Stimulated activated CD8-positive, alpha-beta memory T cell treated with anti-CD3 and anti-CD28 coated beads, Interleukin-7, amount 100 ng/mL, for 1 hour (primary cell): ENCODE results near the gene ZNF408.

Experiments used
- DNase-seq, 2 donors: peaks; one replicate each; pipeline ENCODE4 v3.0.0-alpha.2; 2020; ENCODE audit warnings: low read depth in 2 of 2

The ZNF408 gene

GRCh38 chr11:46727952-46728658 lies 27.3 kb downstream of the ZNF408 start:
- no peak for DNase-seq

- DNase-seq, result no peak
Observed at GRCh38 chr11:46728659-46729040, 27.8 kb downstream of the ZNF408 start.

- DNase-seq, result no peak
Observed at GRCh38 chr11:46729110-46730027, 28.5 kb downstream of the ZNF408 start.

- DNase-seq, result no peak
Observed at GRCh38 chr11:46731545-46731944, 30.7 kb downstream of the ZNF408 start.

- DNase-seq, result no peak
Observed at GRCh38 chr11:46733234-46733633, 32.4 kb downstream of the ZNF408 start.

GRCh38 chr11:46736146-46736545 lies 35.3 kb downstream of the ZNF408 start:
- no peak for DNase-seq

- no peak for DNase-seq
Observed at GRCh38 chr11:46736615-46737014, 35.8 kb downstream of the ZNF408 start.

GRCh38 chr11:46737699-46738098 lies 36.9 kb downstream of the ZNF408 start:
- no peak for DNase-seq

- no peak for DNase-seq
Observed at GRCh38 chr11:46738887-46739286, 38.1 kb downstream of the ZNF408 start.

GRCh38 chr11:46741600-46742484 lies 41.0 kb downstream of the ZNF408 start:
- DNase-seq, result no peak

- DNase-seq, result no peak
Observed at GRCh38 chr11:46743043-46743442, 42.2 kb downstream of the ZNF408 start.

- no peak for DNase-seq
Observed at GRCh38 chr11:46743693-46744339, 43.0 kb downstream of the ZNF408 start.

- DNase-seq, result no peak
Observed at GRCh38 chr11:46745328-46745727, 44.5 kb downstream of the ZNF408 start.

- DNase-seq, result no peak
Observed at GRCh38 chr11:46745995-46746394, 45.2 kb downstream of the ZNF408 start.

GRCh38 chr11:46747150-46747549 lies 46.3 kb downstream of the ZNF408 start:
- DNase-seq, result no peak
